Measurements from ENCODE around the gene PDZD7.

Gene PDZD7

DNA sequence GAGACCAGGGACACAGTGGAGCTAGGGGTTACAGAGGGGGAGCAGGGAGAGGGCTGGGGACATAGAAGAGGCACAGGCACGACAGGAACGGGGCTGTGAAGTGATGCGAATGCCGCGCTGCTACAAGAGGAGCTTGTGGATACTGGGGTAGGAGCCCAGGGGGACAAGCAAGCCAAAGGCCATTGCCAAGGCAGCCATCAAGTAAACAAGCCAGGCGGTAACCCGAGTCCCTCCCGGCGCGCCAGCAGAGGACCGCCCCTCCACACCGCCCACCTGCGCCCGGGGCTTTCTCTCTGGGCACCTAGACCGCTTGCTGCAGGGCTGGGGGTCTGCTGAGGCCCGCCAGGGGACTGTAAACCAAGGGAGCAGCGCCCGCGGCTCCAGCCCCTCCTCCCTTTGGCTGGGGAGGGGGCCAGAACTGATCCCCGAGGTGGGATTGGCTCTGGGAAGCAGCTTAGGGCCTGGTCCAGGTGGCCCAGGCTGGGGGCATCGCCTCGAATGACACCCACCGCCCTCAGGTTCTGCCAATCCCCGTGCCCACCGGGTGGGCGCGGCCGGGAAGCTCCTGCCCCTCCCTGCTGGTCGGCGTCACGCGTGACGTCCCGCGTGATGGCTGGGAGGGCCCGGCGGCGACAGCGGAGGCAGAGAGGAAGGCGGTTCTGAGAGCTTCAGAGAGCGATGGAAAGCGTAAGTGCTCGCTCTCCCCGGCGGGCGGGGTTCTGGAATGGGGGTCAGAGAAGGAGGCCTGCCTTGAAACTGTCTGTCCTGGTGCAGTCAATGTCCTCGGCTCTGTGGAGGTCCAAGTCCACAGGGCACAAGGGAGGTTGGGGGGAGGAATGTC is 1.1 kb upstream of the PDZD7 start:
- TF ChIP-seq, protein P1, sequence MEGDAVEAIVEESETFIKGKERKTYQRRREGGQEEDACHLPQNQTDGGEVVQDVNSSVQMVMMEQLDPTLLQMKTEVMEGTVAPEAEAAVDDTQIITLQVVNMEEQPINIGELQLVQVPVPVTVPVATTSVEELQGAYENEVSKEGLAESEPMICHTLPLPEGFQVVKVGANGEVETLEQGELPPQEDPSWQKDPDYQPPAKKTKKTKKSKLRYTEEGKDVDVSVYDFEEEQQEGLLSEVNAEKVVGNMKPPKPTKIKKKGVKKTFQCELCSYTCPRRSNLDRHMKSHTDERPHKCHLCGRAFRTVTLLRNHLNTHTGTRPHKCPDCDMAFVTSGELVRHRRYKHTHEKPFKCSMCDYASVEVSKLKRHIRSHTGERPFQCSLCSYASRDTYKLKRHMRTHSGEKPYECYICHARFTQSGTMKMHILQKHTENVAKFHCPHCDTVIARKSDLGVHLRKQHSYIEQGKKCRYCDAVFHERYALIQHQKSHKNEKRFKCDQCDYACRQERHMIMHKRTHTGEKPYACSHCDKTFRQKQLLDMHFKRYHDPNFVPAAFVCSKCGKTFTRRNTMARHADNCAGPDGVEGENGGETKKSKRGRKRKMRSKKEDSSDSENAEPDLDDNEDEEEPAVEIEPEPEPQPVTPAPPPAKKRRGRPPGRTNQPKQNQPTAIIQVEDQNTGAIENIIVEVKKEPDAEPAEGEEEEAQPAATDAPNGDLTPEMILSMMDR (conservative IDR thresholded peaks at IDR 0.05; ENCODE audit: low read length): no peak
- DNase-seq (ENCODE audit: low read depth): peak; percentile 71
- peak overlapping the region; percentile 98 for H3K4me3 ChIP-seq (ENCODE audit: low read length)

DNA sequence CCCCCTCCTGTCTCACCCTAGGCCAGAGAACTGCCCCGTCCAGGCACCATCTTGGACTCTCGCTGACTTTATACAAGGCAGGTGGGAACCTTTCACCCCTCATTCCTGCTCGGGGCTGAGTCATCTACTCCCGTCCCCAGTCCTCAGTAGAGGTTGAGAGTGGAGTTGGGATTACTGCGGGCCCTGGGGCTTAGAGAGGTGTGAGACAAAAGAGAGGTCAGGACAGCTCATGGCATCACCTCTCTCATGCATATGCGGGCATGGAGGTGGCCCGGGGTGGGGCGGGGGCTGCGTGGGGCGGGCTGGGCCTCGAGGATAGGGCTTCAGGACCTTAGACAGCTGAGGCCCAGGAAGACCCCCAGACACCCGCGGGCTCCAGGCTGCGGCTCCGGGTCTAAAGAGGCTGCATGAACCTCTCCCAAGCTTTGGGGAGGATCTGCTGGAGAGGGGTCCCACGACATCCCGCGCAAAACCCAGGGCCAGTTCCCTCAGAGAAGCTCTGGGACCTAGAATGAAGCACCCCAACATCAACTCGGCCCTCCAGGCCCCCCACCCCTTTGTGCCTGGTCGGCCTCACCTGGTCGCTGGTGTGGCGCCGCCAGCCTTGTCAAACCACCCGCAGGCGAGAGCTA is 317 bp downstream of the PDZD7 start:
- peak overlapping the region; percentile 98 for H3K4me3 ChIP-seq (ENCODE audit: low read length)
- TF ChIP-seq, protein P1 (conservative IDR thresholded peaks at IDR 0.05; ENCODE audit: low read length): no peak
- no peak for DNase-seq (ENCODE audit: low read depth)

DNA sequence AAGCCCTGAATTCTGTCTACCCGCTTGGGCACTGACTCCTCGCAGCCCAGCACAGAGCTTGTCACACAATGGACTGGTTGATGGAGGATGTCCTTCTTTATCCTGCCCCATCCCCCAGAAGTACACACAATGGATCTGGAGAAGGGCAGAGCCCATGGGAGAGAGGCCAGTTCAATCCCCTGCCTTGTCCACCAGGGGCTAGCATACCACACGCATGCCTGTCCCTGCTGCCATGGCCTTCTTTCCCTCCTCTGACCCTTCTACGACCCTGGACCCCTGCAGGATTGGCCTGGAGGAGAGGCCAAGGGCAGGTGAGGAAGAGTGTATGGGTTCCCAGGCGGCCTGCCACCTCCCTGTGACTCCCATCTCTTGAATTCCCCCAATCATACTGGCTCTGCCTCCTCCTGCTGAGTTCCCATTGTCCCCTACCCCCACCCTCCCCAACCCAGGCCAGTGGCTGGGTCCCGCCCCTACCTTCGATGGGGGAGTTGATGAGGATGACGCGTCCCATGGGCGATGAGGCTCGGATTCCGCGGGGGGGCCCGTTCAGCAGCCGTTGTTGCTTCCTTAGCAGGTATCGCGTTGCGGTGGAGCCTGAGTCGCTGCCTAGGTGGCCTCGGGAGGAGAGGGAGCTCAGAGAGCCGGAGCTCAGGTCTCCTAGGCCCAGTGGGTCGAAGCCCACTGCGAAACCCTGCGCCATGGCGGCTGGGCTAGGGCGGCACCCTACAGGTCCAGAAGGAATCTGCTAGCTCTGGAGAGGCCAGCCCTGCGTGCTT is 1.2 kb downstream of the PDZD7 start:
- no peak for DNase-seq (ENCODE audit: low read depth)
- TF ChIP-seq, protein P1 (conservative IDR thresholded peaks at IDR 0.05; ENCODE audit: low read length): peak; percentile 12; the same call in 1 of the 2 replicates
- no peak overlapping the region for H3K4me3 ChIP-seq (ENCODE audit: low read length)

DNA sequence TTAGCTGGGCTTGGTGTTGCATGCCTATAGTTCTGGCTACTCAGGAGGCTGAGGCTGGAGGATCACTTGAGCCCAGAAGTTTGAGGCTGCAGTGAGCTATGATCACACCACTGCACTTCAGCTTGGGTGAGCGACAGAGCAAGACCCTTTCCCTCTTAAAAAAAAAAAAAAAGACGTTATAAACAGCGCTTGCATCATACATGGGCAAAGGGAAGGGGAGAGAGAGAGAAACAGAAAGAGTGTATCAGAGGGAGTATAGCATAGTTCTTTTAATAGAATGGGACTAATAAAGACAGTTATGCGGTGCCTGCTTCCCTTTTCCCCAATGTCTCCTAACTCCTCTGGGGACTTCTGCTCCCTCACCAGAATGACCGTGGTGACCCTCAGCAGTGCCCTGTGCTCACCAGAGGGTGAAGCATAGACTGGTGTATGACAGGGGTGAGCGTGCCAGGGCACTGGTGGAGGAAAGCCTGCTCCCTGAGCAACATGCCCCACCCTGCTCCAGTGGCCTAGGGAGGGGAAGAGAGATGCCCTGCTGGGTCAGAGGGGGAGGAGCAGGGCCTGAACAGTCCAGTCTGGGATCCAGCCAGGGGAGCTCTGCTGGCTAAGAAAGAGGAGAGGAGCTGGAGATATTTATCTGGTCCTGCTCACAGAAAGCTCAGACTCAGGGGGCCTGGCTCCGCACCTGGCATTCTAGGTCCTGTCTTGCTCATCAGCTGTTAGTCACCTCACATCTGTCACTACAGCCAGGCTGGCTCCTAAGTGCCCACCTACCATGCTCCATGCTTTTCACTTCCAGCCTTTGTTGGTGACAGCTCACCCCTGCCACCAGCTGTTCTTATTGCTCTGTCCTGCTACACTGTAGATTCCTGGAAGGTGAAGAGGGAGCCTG is 2.2 kb downstream of the PDZD7 start:
- H3K4me3 ChIP-seq (ENCODE audit: low read length): no peak overlapping the region
- TF ChIP-seq, protein P1 (conservative IDR thresholded peaks at IDR 0.05; ENCODE audit: low read length): no peak
- no peak for DNase-seq (ENCODE audit: low read depth)

DNA sequence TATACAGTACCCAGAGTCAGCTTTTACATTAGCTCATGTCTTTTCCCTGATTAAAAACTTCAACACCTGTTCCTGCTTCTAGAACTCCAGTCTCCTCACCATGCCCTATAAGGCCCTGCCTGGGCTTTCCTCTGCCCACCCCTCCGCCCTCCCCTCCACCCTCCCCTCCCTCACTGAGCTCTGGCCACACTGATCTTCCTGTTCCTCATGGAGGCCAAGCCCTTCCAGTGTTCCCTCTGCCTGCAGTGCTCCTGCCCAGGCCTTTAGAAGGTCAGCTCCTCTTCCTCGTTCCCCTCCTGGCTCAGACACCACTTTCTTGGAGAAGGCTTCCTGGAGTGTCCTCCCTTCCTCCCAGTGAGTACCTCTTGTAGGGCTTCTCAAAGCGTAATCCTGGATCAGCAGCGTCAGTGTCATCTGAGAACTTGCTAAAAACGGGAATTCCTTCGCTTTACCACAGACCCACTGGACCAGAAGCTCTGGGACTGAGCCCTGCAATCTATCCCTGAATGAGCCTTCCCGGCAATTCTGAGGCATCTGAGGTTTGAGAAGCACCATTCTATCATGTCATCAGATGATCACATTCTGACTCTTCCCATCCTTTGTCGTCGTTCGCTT is 3.7 kb downstream of the PDZD7 start:
- DNase-seq (ENCODE audit: low read depth): no peak
- TF ChIP-seq, protein P1 (conservative IDR thresholded peaks at IDR 0.05; ENCODE audit: low read length): no peak
- H3K4me3 ChIP-seq (ENCODE audit: low read length): no peak overlapping the region

Data from AG10803 (cell line).